ENCODE results near the gene ITPR1. TPM values are rescaled to one million over a fixed set of nuclear protein-coding genes. Genes with fewer than 3 reads are reported as not detected.

The ITPR1 gene
- total RNA-seq, 4 donors from 2014 or later: 15.3 to 50.2 (median 28.7) TPM

DNA sequence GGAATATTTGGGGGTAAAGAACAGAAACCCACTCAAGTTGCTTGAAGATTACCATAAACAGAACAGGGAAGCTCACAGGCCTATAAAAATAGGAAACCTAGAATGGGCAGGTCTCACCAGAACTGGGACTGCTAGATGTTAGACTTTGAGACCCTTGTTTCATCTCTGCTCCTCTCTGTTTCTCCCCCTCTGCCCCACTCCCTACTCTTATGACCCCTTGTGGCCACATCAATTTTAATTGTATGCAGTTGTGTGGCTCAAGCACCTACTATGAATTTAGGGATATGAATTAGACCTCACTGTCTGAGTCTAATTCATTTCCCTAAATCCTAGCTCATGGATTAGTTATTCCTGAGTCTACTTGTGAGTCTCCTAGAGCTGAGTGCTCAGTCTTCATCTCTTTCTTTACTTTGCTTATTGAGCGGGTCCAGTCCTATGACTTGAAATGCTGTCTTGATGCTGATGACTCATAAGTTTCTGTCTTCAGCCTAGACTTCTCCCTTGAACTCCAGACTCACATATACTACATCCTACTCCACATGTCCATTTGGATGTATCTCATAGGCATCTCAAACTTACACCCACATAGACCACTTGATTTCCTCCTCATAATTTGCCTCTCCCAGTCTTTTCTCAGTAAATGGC is 78.7 kb downstream of the ITPR1 start:
- Histone ChIP-seq H3K9me3 (no peaks in the 10 kb centered on the region), H3K4me3 (no peak overlapping the region), H3K27ac (no peak overlapping the region), H3K36me3 (no peaks in the 10 kb centered on the region), H3K4me1 (no peaks in the 10 kb centered on the region), H3K27me3 (no peaks in the 10 kb centered on the region)
- TF ChIP-seq POLR2A (IDR thresholded peaks at IDR 0.05): no peak
- TF ChIP-seq POLR2AphosphoS5 (IDR thresholded peaks at IDR 0.05): no peak
- in situ Hi-C loops (cut with MboI; ENCODE audit: low pct_ligation_motif_present in 1 of 4, low pct_unique_long_range_greater_than_20kb in 1 of 4, low sequenced_read_pairs in 3 of 4): no loop called here
- WGBS, 2 donors (ENCODE audit: low coverage in 1 of 2): 86 to 100% methylated on average over 1 of the region's 1 CpG
- intact Hi-C loops (cut with DNase I; ENCODE audit: low total_unique reads): no loop called here
- no peak for DNase-seq

DNA sequence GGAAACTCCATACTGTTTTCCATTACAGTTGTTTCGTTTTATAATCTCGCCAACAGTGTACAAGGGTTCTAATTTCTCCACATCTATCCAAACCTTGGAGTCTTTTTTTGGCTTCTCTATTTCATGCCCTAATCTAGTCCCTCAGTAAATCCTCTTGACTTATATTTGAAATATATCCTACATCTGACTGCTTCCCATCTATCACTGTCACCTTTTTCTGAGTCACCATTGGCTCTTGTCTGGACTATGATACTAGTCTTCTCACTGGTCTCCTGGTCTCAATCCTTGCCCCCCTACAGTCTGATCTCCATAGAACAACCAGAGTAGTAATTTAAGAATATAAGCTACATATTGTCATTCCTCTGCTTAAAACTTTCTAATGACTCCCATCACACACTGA is 80.0 kb downstream of the ITPR1 start:
- Histone ChIP-seq H3K9me3 (no peaks in the 10 kb centered on the region), H3K27me3 (no peaks in the 10 kb centered on the region), H3K4me1 (no peaks in the 10 kb centered on the region), H3K4me3 (no peak overlapping the region), H3K36me3 (no peaks in the 10 kb centered on the region), H3K27ac (no peak overlapping the region)
- no peak for TF ChIP-seq EP300 (IDR thresholded peaks at IDR 0.05; ENCODE audit: low read depth)
- TF ChIP-seq POLR2AphosphoS5 (IDR thresholded peaks at IDR 0.05): no peak
- TF ChIP-seq, protein P1, sequence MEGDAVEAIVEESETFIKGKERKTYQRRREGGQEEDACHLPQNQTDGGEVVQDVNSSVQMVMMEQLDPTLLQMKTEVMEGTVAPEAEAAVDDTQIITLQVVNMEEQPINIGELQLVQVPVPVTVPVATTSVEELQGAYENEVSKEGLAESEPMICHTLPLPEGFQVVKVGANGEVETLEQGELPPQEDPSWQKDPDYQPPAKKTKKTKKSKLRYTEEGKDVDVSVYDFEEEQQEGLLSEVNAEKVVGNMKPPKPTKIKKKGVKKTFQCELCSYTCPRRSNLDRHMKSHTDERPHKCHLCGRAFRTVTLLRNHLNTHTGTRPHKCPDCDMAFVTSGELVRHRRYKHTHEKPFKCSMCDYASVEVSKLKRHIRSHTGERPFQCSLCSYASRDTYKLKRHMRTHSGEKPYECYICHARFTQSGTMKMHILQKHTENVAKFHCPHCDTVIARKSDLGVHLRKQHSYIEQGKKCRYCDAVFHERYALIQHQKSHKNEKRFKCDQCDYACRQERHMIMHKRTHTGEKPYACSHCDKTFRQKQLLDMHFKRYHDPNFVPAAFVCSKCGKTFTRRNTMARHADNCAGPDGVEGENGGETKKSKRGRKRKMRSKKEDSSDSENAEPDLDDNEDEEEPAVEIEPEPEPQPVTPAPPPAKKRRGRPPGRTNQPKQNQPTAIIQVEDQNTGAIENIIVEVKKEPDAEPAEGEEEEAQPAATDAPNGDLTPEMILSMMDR (IDR thresholded peaks at IDR 0.05): no peak
- no peak for TF ChIP-seq POLR2A (IDR thresholded peaks at IDR 0.05)
- DNase-seq: no peak
- 97 to 100% methylated on average over 2 of the region's 2 CpGs for WGBS, 2 donors (ENCODE audit: low coverage in 1 of 2)
- intact Hi-C loops (cut with DNase I; ENCODE audit: low total_unique reads): no loop called here
- in situ Hi-C loops (cut with MboI; ENCODE audit: low pct_ligation_motif_present in 1 of 4, low pct_unique_long_range_greater_than_20kb in 1 of 4, low sequenced_read_pairs in 3 of 4): no loop called here

DNA sequence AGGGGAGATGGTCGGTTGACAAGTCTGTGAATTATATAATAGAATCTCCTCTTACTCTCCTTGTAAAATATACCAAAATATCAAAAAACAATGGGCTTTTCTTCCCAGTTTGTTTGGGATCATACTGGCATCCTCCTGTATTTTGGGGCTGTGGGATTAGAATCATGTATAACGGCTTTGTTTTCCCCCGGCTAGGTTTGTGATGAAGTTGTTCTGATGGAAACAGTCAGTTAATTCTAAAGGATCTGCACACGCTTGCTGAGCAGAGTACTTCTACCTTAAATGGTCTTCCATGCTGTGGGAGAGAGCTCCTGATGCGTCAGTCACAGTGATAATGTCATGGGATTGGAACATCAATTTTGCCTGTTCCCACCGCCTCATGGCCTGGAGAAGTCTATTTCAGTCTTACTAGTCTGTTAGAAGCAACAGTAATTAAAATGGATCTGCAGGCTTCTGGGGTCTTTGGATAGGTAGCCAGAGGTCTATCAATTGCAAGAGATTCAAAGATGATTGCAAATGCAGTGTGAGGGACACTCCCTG is 81.3 kb downstream of the ITPR1 start:
- TF ChIP-seq POLR2A (IDR thresholded peaks at IDR 0.05) (no peak), POLR2AphosphoS5 (IDR thresholded peaks at IDR 0.05) (no peak), EP300 (IDR thresholded peaks at IDR 0.05; ENCODE audit: low read depth) (no peak)
- TF ChIP-seq, protein P1 (IDR thresholded peaks at IDR 0.05): no peak
- in situ Hi-C loops (cut with MboI; ENCODE audit: low pct_ligation_motif_present in 1 of 4, low pct_unique_long_range_greater_than_20kb in 1 of 4, low sequenced_read_pairs in 3 of 4) (no loop called here), intact Hi-C loops (cut with DNase I; ENCODE audit: low total_unique reads) (no loop called here)
- WGBS, 2 donors (ENCODE audit: low coverage in 1 of 2): 90 to 100% methylated on average over 1 to 6 of the region's 6 CpGs
- H3K27ac ChIP-seq: no peak overlapping the region
- H3K4me3 ChIP-seq: no peak overlapping the region
- no peaks in the 10 kb centered on the region for H3K27me3 ChIP-seq
- no peaks in the 10 kb centered on the region for H3K4me1 ChIP-seq
- H3K9me3 ChIP-seq: no peaks in the 10 kb centered on the region
- DNase-seq: no peak
- no peaks in the 10 kb centered on the region for H3K36me3 ChIP-seq

DNA sequence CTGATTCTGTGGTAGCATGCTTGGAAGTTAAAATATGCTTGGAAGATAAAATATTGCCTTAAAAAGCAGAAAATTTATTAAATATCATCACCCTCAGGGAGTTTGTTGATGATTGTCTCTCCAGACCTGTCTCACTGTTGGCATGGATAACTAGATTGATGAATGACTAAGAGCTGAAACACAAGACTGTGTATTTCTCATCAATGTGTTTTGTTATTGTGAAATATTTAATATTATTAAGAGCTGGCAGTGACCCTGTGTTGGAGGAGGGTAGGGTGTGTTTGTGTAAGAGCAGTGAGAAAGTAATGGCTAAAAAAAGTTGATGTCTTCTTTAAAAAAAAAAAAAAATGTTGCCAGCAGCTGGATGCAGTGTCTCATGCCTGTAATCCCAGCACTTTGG is 82.2 kb downstream of the ITPR1 start:
- no peaks in the 10 kb centered on the region for H3K9me3 ChIP-seq
- no peaks in the 10 kb centered on the region for H3K36me3 ChIP-seq
- H3K4me3 ChIP-seq: no peak overlapping the region
- TF ChIP-seq EP300 (IDR thresholded peaks at IDR 0.05; ENCODE audit: low read depth) (no peak), POLR2AphosphoS5 (IDR thresholded peaks at IDR 0.05) (no peak), POLR2A (IDR thresholded peaks at IDR 0.05) (no peak)
- TF ChIP-seq, protein P1 (IDR thresholded peaks at IDR 0.05): no peak
- DNase-seq: no peak
- H3K27ac ChIP-seq: no peak overlapping the region
- intact Hi-C loops (cut with DNase I; ENCODE audit: low total_unique reads): no loop called here
- no peaks in the 10 kb centered on the region for H3K4me1 ChIP-seq
- in situ Hi-C loops (cut with MboI; ENCODE audit: low pct_ligation_motif_present in 1 of 4, low pct_unique_long_range_greater_than_20kb in 1 of 4, low sequenced_read_pairs in 3 of 4): no loop called here
- H3K27me3 ChIP-seq: no peaks in the 10 kb centered on the region

DNA sequence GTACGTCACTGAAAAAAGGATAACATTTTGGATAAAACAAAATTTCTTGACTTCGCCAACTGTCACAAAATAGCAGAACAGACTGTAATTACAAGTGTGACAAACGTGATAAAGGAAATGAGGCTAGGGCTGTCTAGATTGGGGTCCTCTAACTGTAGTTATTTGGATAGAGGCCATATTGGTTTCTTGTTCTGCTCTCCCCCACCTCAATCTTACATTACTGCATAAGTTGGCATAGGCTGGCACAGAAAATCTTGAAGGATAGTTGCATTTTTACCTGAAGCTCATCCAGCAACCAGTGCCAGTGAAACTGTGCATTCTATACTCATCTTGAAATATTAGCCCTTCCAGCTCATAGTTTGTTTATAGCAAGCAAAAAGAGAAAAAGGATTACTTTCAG is 84.6 kb downstream of the ITPR1 start:
- WGBS, 2 donors (ENCODE audit: low coverage in 1 of 2): 82 to 84% methylated on average over 3 of the region's 3 CpGs
- no peak for DNase-seq
- in situ Hi-C loops (cut with MboI; ENCODE audit: low pct_ligation_motif_present in 1 of 4, low pct_unique_long_range_greater_than_20kb in 1 of 4, low sequenced_read_pairs in 3 of 4): no loop called here
- Histone ChIP-seq H3K4me1 (peaks cover 0 to 11% (median 7%) of the 10 kb centered on the region in 4 donors), H3K36me3 (no peaks in the 10 kb centered on the region), H3K4me3 (no peak overlapping the region), H3K27me3 (no peaks in the 10 kb centered on the region), H3K9me3 (no peaks in the 10 kb centered on the region), H3K27ac (no peak overlapping the region)
- intact Hi-C loops (cut with DNase I; ENCODE audit: low total_unique reads): no loop called here
- no peak for TF ChIP-seq EP300 (IDR thresholded peaks at IDR 0.05; ENCODE audit: low read depth)
- TF ChIP-seq, protein P1 (IDR thresholded peaks at IDR 0.05): no peak
- no peak for TF ChIP-seq POLR2AphosphoS5 (IDR thresholded peaks at IDR 0.05)
- no peak for TF ChIP-seq POLR2A (IDR thresholded peaks at IDR 0.05)
